Activated CD8-positive, alpha-beta memory T cell treated with anti-CD3 and anti-CD28 coated beads, Interleukin-2, amount 10 ng/mL, durations not matched to agents 7 days and 5 days (primary cell): ENCODE measurements around the gene ADGRB3. TPM values are rescaled to one million over a fixed set of nuclear protein-coding genes. Genes with fewer than 3 reads are reported as not detected.
"Not testable (repeated sequence)": the region's sequence is repeated elsewhere in the genome, so short reads cannot be mapped to it uniquely, and the experiment has no call there.

Source experiments
- ATAC-seq: fragments of 150-1000 bp; cut with Tn5 transposase; one replicate; pipeline ENCODE4 v1.10.0; 2021; ENCODE audit warnings: moderate library complexity
- CTCF ChIA-PET: fragments of 350-600 bp; sonication (Branson Sonifier 250); formaldehyde crosslinking; loops from one replicate; lab custom pipeline; 2021; ENCODE audit warnings: antibody characterized with exemption; lab: Charles Lee
- DNase-seq: peaks from one replicate; pipeline ENCODE4 v3.0.0-alpha.2; 2020
- H3K27ac Mint-ChIP-seq: one replicate; pipeline ENCODE4 v1.8.0; 2021; ENCODE audit warnings: mild to moderate bottlenecking, mixed read lengths
- H3K27me3 Mint-ChIP-seq: one replicate; pipeline ENCODE4 v1.8.0; 2021; ENCODE audit warnings: mixed read lengths
- H3K36me3 Mint-ChIP-seq: one replicate; pipeline ENCODE4 v1.8.0; 2021; ENCODE audit warnings: mild to moderate bottlenecking, mixed read lengths
- H3K4me1 Mint-ChIP-seq: one replicate; pipeline ENCODE4 v1.8.0; 2021; ENCODE audit warnings: mixed read lengths
- H3K4me3 Mint-ChIP-seq: one replicate; pipeline ENCODE4 v1.8.0; 2021; ENCODE audit warnings: mild to moderate bottlenecking, moderate library complexity, mixed read lengths
- H3K9me3 Mint-ChIP-seq: one replicate; pipeline ENCODE4 v1.8.0; 2022; ENCODE audit warnings: low read depth, mixed read lengths
- total RNA-seq, 2 experiments: library from RNA; stranded (reverse); gene quantifications; one replicate each; pipeline ENCODE4 v1.2.3, GENCODE V29; 2021

ADGRB3 gene
- total RNA-seq, 2 experiments from 2014 or later, result 0.33 TPM; not detected in 1

- H3K4me1 Mint-ChIP-seq, result no peaks in the 10 kb centered on the region
- H3K27ac Mint-ChIP-seq, result no peak overlapping the region
- H3K27me3 Mint-ChIP-seq, result no peaks in the 10 kb centered on the region
- DNase-seq (no peak), ATAC-seq (no peak)
- CTCF ChIA-PET, result no interaction called here
- peaks cover 6% of the 10 kb centered on the region for H3K9me3 Mint-ChIP-seq
- no peak overlapping the region for H3K4me3 Mint-ChIP-seq
- H3K36me3 Mint-ChIP-seq, result no peaks in the 10 kb centered on the region
Observed at GRCh38 chr6:68919537-68919936, 284.5 kb downstream of the ADGRB3 start.

- H3K9me3 Mint-ChIP-seq, result peaks cover 1% of the 10 kb centered on the region
- no peak overlapping the region for H3K4me3 Mint-ChIP-seq
- ATAC-seq, result no peak
- H3K4me1 Mint-ChIP-seq, result no peaks in the 10 kb centered on the region
- no peak overlapping the region for H3K27ac Mint-ChIP-seq
- CTCF ChIA-PET, result no interaction called here
- no peaks in the 10 kb centered on the region for H3K36me3 Mint-ChIP-seq
- DNase-seq, result no peak
- no peaks in the 10 kb centered on the region for H3K27me3 Mint-ChIP-seq
Observed at GRCh38 chr6:68941345-68941744, 306.3 kb downstream of the ADGRB3 start.

GRCh38 chr6:68947721-68948120 is 312.6 kb downstream of the ADGRB3 start:
- H3K4me1 Mint-ChIP-seq, result no peaks in the 10 kb centered on the region
- no peaks in the 10 kb centered on the region for H3K27me3 Mint-ChIP-seq
- H3K4me3 Mint-ChIP-seq, result no peak overlapping the region
- no peaks in the 10 kb centered on the region for H3K36me3 Mint-ChIP-seq
- DNase-seq, result no peak
- H3K27ac Mint-ChIP-seq, result no peak overlapping the region
- no peak for ATAC-seq
- no peaks in the 10 kb centered on the region for H3K9me3 Mint-ChIP-seq
- CTCF ChIA-PET, result no interaction called here

DNA sequence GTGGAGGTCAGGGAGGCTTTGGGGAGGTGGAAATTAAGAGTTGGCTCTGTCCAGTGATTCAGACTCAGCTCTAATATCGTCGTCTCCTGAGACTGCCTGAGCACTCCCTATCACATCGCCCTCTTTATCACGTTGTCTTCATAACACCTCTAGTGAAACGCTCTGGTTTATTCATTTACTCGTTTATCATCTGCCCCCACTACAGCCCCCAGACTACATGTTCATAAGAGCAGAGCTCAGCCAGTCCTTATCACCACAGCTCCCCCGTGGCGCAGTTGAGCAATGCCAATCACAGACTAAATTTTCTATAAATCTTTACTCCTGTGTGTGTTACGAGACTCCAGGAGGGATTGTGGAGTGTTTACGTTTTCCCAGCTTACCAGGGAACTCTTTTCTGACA is 316.2 kb downstream of the ADGRB3 start:
- CTCF ChIA-PET, result no interaction called here
- H3K27ac Mint-ChIP-seq, result no peak overlapping the region
- no peaks in the 10 kb centered on the region for H3K4me1 Mint-ChIP-seq
- ATAC-seq, result no peak
- no peaks in the 10 kb centered on the region for H3K27me3 Mint-ChIP-seq
- H3K4me3 Mint-ChIP-seq, result no peak overlapping the region
- no peak for DNase-seq
- H3K36me3 Mint-ChIP-seq, result no peaks in the 10 kb centered on the region
- H3K9me3 Mint-ChIP-seq, result no peaks in the 10 kb centered on the region

DNA sequence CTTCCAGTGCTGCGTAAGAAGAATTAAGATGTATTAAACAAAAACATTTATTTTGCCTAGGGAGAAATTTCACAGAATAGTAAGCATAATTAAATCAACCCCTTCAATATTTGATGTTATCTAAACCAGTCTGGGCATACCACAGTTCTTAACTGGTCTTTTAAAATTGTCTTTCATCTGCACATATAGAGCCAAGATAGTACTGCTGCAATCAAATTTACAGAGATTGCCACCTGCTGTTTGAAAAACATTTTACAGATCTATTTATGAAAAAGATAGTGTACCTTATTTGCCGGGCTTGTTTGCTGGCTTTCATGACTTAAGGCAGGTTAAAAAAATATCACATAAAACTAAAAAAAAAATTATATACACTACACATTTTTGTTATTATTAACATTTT is 323.2 kb downstream of the ADGRB3 start:
- no peak overlapping the region for H3K27ac Mint-ChIP-seq
- H3K27me3 Mint-ChIP-seq, result no peaks in the 10 kb centered on the region
- no peaks in the 10 kb centered on the region for H3K36me3 Mint-ChIP-seq
- DNase-seq, result no peak
- H3K4me1 Mint-ChIP-seq, result no peaks in the 10 kb centered on the region
- no peaks in the 10 kb centered on the region for H3K9me3 Mint-ChIP-seq
- H3K4me3 Mint-ChIP-seq, result no peak overlapping the region
- no peak for ATAC-seq
- CTCF ChIA-PET, result no interaction called here

DNA sequence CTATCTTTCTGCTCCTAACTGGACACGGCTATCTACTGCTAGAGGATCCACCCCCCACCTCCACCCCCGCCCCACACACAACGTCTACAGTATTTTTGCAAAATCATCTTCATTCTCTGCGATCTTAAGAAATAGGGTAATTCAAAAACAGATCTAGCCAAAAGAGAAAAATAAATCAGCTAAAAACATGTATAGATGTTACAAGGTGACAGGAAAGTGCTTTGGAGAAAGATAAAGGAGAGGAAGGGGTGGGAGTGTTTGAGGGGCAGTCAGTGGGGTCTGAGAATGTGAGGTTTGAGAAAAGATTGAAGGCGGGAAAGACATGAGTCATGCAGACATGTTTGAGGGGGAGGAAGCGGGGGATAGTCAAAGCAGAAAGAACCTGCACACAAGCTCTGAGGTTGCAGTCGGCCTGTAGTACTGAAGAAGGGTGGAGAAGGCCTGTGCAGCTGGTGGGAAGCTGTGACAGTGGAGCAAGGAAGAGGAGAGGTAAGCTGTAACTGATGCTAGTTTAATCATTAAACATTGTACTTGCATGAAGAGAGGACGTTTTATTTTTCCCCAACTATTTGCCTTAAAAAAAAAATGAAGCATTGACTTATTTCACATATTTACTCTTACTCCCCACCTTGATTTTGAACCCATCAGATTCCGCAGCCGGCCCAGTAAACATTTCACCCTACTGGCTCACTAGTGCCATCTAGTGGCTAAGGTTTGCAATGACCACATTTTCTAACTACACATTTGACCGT is 332.6 kb downstream of the ADGRB3 start:
- CTCF ChIA-PET, result interaction anchor here (0.7 to 1.2 kb wide), 2 partner anchors 14 to 441 kb away, joined by 3 read pairs; no protein-coding TSS in a partner anchor
- H3K27ac Mint-ChIP-seq, result no peak overlapping the region
- DNase-seq, result peak; percentile 61
- no peak overlapping the region for H3K4me3 Mint-ChIP-seq
- H3K9me3 Mint-ChIP-seq, result no peaks in the 10 kb centered on the region
- no peaks in the 10 kb centered on the region for H3K36me3 Mint-ChIP-seq
- no peaks in the 10 kb centered on the region for H3K27me3 Mint-ChIP-seq
- peaks cover 4% of the 10 kb centered on the region for H3K4me1 Mint-ChIP-seq
- peak; percentile 42 for ATAC-seq

DNA sequence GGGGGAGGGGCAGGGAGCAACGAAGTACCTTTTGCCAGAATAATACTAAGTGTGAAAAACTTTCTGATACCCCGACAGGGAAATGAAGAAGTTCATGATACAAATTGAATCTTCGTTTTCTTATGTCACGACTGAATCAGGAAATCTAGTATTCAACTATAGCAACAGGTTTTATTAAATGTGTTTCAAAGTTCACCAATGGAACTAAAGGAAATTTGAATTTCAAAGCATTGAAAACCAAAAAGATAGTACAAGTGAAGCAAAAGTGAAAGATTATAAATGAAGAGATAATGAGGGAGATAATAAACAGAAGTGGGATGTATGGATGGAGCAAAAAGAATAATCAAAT is 333.2 kb downstream of the ADGRB3 start:
- Mint-ChIP-seq H3K9me3 (no peaks in the 10 kb centered on the region), H3K36me3 (no peaks in the 10 kb centered on the region), H3K27me3 (no peaks in the 10 kb centered on the region), H3K4me1 (peaks cover 4% of the 10 kb centered on the region), H3K27ac (no peak overlapping the region), H3K4me3 (no peak overlapping the region)
- CTCF ChIA-PET, result no interaction called here
- DNase-seq (no peak), ATAC-seq (no peak)

DNA sequence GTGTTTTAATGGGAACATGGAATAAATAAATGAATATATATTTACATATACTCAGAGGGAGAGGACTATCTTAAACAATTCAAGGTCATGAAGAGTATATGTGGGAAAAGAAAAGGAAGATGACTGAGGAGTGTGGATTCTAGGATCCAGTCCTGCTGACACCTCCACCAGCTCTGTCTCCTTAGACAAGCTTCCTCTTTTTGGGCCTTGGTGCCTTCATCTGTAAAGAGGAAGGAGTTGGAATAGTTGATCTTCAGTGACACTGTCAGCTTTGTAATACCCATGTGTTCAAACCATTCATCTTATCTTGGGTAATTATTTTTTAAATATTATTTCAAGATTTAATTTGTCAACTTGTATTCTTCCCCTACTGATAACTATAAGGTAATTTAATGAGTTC is 338.0 kb downstream of the ADGRB3 start:
- Mint-ChIP-seq H3K36me3 (no peaks in the 10 kb centered on the region), H3K27ac (no peak overlapping the region), H3K4me1 (no peaks in the 10 kb centered on the region), H3K9me3 (no peaks in the 10 kb centered on the region), H3K27me3 (no peaks in the 10 kb centered on the region), H3K4me3 (no peak overlapping the region)
- no peak for DNase-seq
- no peak for ATAC-seq
- CTCF ChIA-PET, result no interaction called here

- ATAC-seq (no peak), DNase-seq (no peak)
- no peaks in the 10 kb centered on the region for H3K9me3 Mint-ChIP-seq
- H3K4me1 Mint-ChIP-seq, result no peaks in the 10 kb centered on the region
- no peaks in the 10 kb centered on the region for H3K27me3 Mint-ChIP-seq
- no peak overlapping the region for H3K4me3 Mint-ChIP-seq
- CTCF ChIA-PET, result no interaction called here
- H3K36me3 Mint-ChIP-seq, result no peaks in the 10 kb centered on the region
- H3K27ac Mint-ChIP-seq, result no peak overlapping the region
Observed at GRCh38 chr6:68975064-68975463, 340.0 kb downstream of the ADGRB3 start.

DNA sequence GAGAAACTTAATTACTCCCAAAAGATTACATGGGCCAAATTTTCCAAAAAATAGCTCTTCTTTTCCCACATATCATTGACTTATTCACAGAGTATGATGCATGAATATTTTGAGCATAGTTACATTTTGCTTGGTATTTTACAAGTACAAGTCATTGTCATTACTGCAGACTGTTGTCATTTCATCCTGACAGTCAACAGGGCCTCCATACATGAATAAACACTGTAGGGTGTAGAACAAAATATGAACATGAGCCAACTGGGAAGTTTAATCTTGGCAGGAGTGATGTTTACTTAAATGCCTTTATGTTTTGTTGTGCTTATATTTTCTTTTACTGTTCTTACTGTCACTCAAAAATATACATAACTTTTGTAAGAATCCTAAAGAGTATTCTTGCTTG is 340.7 kb downstream of the ADGRB3 start:
- ATAC-seq (no peak), DNase-seq (no peak)
- H3K36me3 Mint-ChIP-seq, result no peaks in the 10 kb centered on the region
- H3K4me1 Mint-ChIP-seq, result no peaks in the 10 kb centered on the region
- CTCF ChIA-PET, result no interaction called here
- H3K27ac Mint-ChIP-seq, result no peak overlapping the region
- H3K9me3 Mint-ChIP-seq, result no peaks in the 10 kb centered on the region
- H3K4me3 Mint-ChIP-seq, result no peak overlapping the region
- no peaks in the 10 kb centered on the region for H3K27me3 Mint-ChIP-seq

DNA sequence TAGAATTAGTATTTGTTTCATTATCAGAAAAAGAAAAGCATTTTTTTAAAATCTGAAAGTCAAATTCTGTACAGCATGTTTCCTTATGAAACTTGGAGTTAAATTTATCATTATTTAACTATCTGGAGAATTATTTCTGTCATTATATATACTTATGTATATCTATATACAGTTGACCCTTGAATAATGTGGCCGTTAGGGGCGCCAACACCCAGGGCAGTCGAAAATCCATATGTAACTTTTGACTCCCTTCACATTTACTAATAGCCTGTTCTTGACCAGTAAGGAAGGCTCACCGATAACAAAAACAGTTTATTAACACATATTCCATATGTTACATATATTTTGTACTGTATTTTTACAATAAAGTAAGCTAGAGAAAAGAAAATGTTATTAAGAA is 341.2 kb downstream of the ADGRB3 start:
- no peaks in the 10 kb centered on the region for H3K4me1 Mint-ChIP-seq

GRCh38 chr6:68978411-68978810 is 343.3 kb downstream of the ADGRB3 start:
- no peak for ATAC-seq
- no peak for DNase-seq

More for the DNA sequence above, 341.2 kb downstream of the ADGRB3 start:
- DNase-seq (no peak), ATAC-seq (no peak)
- H3K27ac Mint-ChIP-seq, result no peak overlapping the region
- H3K9me3 Mint-ChIP-seq, result no peaks in the 10 kb centered on the region
- H3K4me3 Mint-ChIP-seq, result no peak overlapping the region
- no peaks in the 10 kb centered on the region for H3K27me3 Mint-ChIP-seq
- no peaks in the 10 kb centered on the region for H3K36me3 Mint-ChIP-seq
- CTCF ChIA-PET, result no interaction called here

DNA sequence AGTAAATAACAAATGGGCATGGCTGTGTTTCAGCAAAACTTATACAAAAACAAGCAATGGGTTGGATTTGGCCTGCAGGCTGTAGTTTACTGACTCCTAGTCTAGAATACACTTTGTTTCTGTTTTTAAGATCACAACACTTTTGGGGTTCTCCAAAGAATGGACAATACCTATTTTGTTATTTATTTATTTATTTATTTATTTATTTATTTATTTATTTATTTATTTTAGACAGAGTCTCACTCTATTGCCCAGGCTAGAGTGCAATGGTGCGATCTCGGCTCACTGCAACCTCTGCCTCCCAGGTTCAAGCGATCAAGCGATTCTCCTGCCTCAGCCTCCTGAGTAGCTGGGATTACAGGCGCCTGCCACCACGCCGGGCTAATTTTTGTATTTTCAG is 346.6 kb downstream of the ADGRB3 start:
- CTCF ChIA-PET, result interaction anchor here (1.0 kb wide), 1 partner anchor 14 kb away, joined by 3 read pairs; no protein-coding TSS in a partner anchor

More at GRCh38 chr6:68978411-68978810, 343.3 kb downstream of the ADGRB3 start:
- Mint-ChIP-seq H3K4me1 (no peaks in the 10 kb centered on the region), H3K9me3 (no peaks in the 10 kb centered on the region), H3K4me3 (no peak overlapping the region), H3K27me3 (no peaks in the 10 kb centered on the region), H3K36me3 (no peaks in the 10 kb centered on the region), H3K27ac (no peak overlapping the region)
- CTCF ChIA-PET, result no interaction called here

GRCh38 chr6:68988698-68989097 is 353.6 kb downstream of the ADGRB3 start:
- Mint-ChIP-seq H3K27me3 (no peaks in the 10 kb centered on the region), H3K36me3 (no peaks in the 10 kb centered on the region), H3K27ac (no peak overlapping the region), H3K4me1 (no peaks in the 10 kb centered on the region), H3K4me3 (no peak overlapping the region), H3K9me3 (no peaks in the 10 kb centered on the region)
- CTCF ChIA-PET, result no interaction called here
- ATAC-seq, result no peak
- no peak for DNase-seq

More for the DNA sequence above, 346.6 kb downstream of the ADGRB3 start:
- not testable (repeated sequence) for DNase-seq, H3K9me3 Mint-ChIP-seq, H3K36me3 Mint-ChIP-seq, H3K27ac Mint-ChIP-seq, H3K27me3 Mint-ChIP-seq, ATAC-seq, H3K4me3 Mint-ChIP-seq, H3K4me1 Mint-ChIP-seq
